ENCODE data around the gene SAMD4B. TPM values are rescaled to one million over a fixed set of nuclear protein-coding genes. Genes with fewer than 3 reads are reported as not detected.

SAMD4B gene
- total and polyA plus RNA-seq, 2 of the 8 experiments (the other 6 are each of a cell fraction or from before 2014, with no cell fraction given), result 137 to 158 TPM

- TF ChIP-seq, protein P1, sequence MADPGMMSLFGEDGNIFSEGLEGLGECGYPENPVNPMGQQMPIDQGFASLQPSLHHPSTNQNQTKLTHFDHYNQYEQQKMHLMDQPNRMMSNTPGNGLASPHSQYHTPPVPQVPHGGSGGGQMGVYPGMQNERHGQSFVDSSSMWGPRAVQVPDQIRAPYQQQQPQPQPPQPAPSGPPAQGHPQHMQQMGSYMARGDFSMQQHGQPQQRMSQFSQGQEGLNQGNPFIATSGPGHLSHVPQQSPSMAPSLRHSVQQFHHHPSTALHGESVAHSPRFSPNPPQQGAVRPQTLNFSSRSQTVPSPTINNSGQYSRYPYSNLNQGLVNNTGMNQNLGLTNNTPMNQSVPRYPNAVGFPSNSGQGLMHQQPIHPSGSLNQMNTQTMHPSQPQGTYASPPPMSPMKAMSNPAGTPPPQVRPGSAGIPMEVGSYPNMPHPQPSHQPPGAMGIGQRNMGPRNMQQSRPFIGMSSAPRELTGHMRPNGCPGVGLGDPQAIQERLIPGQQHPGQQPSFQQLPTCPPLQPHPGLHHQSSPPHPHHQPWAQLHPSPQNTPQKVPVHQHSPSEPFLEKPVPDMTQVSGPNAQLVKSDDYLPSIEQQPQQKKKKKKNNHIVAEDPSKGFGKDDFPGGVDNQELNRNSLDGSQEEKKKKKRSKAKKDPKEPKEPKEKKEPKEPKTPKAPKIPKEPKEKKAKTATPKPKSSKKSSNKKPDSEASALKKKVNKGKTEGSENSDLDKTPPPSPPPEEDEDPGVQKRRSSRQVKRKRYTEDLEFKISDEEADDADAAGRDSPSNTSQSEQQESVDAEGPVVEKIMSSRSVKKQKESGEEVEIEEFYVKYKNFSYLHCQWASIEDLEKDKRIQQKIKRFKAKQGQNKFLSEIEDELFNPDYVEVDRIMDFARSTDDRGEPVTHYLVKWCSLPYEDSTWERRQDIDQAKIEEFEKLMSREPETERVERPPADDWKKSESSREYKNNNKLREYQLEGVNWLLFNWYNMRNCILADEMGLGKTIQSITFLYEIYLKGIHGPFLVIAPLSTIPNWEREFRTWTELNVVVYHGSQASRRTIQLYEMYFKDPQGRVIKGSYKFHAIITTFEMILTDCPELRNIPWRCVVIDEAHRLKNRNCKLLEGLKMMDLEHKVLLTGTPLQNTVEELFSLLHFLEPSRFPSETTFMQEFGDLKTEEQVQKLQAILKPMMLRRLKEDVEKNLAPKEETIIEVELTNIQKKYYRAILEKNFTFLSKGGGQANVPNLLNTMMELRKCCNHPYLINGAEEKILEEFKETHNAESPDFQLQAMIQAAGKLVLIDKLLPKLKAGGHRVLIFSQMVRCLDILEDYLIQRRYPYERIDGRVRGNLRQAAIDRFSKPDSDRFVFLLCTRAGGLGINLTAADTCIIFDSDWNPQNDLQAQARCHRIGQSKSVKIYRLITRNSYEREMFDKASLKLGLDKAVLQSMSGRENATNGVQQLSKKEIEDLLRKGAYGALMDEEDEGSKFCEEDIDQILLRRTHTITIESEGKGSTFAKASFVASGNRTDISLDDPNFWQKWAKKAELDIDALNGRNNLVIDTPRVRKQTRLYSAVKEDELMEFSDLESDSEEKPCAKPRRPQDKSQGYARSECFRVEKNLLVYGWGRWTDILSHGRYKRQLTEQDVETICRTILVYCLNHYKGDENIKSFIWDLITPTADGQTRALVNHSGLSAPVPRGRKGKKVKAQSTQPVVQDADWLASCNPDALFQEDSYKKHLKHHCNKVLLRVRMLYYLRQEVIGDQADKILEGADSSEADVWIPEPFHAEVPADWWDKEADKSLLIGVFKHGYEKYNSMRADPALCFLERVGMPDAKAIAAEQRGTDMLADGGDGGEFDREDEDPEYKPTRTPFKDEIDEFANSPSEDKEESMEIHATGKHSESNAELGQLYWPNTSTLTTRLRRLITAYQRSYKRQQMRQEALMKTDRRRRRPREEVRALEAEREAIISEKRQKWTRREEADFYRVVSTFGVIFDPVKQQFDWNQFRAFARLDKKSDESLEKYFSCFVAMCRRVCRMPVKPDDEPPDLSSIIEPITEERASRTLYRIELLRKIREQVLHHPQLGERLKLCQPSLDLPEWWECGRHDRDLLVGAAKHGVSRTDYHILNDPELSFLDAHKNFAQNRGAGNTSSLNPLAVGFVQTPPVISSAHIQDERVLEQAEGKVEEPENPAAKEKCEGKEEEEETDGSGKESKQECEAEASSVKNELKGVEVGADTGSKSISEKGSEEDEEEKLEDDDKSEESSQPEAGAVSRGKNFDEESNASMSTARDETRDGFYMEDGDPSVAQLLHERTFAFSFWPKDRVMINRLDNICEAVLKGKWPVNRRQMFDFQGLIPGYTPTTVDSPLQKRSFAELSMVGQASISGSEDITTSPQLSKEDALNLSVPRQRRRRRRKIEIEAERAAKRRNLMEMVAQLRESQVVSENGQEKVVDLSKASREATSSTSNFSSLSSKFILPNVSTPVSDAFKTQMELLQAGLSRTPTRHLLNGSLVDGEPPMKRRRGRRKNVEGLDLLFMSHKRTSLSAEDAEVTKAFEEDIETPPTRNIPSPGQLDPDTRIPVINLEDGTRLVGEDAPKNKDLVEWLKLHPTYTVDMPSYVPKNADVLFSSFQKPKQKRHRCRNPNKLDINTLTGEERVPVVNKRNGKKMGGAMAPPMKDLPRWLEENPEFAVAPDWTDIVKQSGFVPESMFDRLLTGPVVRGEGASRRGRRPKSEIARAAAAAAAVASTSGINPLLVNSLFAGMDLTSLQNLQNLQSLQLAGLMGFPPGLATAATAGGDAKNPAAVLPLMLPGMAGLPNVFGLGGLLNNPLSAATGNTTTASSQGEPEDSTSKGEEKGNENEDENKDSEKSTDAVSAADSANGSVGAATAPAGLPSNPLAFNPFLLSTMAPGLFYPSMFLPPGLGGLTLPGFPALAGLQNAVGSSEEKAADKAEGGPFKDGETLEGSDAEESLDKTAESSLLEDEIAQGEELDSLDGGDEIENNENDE (IDR thresholded peaks at IDR 0.05; ENCODE audit: insufficient replicate concordance, low read length), result no peak
- no peak for TF ChIP-seq GTF2F1 (IDR thresholded peaks at IDR 0.05; ENCODE audit: borderline replicate concordance, low read depth, low read length)
- no peak for TF ChIP-seq GABPA (IDR thresholded peaks at IDR 0.05; ENCODE audit: borderline replicate concordance, insufficient read depth, low read length)
- TF ChIP-seq HDAC6 (IDR thresholded peaks at IDR 0.05; ENCODE audit: low read depth, low read length), result no peak
- TF ChIP-seq CBX8 (IDR thresholded peaks at IDR 0.05; ENCODE audit: borderline replicate concordance, low read depth, low read length), result no peak
- no peak for TF ChIP-seq HDAC2 (IDR thresholded peaks at IDR 0.05; ENCODE audit: borderline replicate concordance in 1 of 2, low read depth in 2 of 2, low read length in 2 of 2)
- TF ChIP-seq TCF12 (IDR thresholded peaks at IDR 0.05; ENCODE audit: low read depth, low read length), result no peak
- TF ChIP-seq CTCF (IDR thresholded peaks at IDR 0.05; ENCODE audit: control extremely low read depth in 1 of 3, insufficient read depth in 1 of 3, low read depth in 1 of 3, low read length in 3 of 3), result no peak
- no peak for TF ChIP-seq CBX5 (IDR thresholded peaks at IDR 0.05; ENCODE audit: low read depth, low read length)
Measured at GRCh38 chr19:39332293-39332692, 9.9 kb upstream of the SAMD4B start (continued).

Measured in H1 (cell line).